GM10266 (cell line): ENCODE data around the gene MEG3.

Experiments used
- DNase-seq: peaks from one replicate; pipeline ENCODE4 v3.0.0; 2012; ENCODE audit errors: extremely low spot score
- CTCF ChIP-seq: IDR thresholded peaks from 2 replicates; pipeline ENCODE4 v1.5.1; 2012; ENCODE audit warnings: mild to moderate bottlenecking, low read depth; ENCODE audit not compliant: control insufficient read depth, insufficient read depth; ENCODE audit errors: missing control alignments

The MEG3 gene

GRCh38 chr14:100807496-100807895 is 18.4 kb upstream of the MEG3 start:
- no peak for TF ChIP-seq CTCF
- DNase-seq = no peak

GRCh38 chr14:100807979-100808734 is 17.8 kb upstream of the MEG3 start:
- DNase-seq = no peak
- TF ChIP-seq CTCF = no peak

GRCh38 chr14:100810435-100810834 is 15.5 kb upstream of the MEG3 start:
- no peak for TF ChIP-seq CTCF

GRCh38 chr14:100810861-100811461 is 15.0 kb upstream of the MEG3 start:
- no peak for TF ChIP-seq CTCF
- no peak for DNase-seq

More at GRCh38 chr14:100810435-100810834, 15.5 kb upstream of the MEG3 start:
- DNase-seq = no peak

- TF ChIP-seq CTCF = no peak
- no peak for DNase-seq
Measured at GRCh38 chr14:100813291-100813690, 12.6 kb upstream of the MEG3 start.

GRCh38 chr14:100815478-100816285 is 10.2 kb upstream of the MEG3 start:
- no peak for DNase-seq
- TF ChIP-seq CTCF = no peak
